GM12864 (cell line): ENCODE measurements around the gene MCMBP.
"Not testable (repeated sequence)": the region's sequence is repeated elsewhere in the genome, so short reads cannot be mapped to it uniquely, and the experiment has no call there.

ENCODE experiments used
- DNase-seq: peaks from one replicate; pipeline ENCODE4 v3.0.0-alpha.2; 2011; ENCODE audit warnings: low read depth
- H3K4me3 ChIP-seq: 2 replicates; pipeline ENCODE4 v1.5.1; 2011; ENCODE audit warnings: mild to moderate bottlenecking, low read depth, low read length, control low read depth
- TF ChIP-seq, protein P1 (sequence below): IDR thresholded peaks from 2 replicates; pipeline ENCODE4 v1.5.1; 2011; ENCODE audit warnings: low read depth, mild to moderate bottlenecking, moderate library complexity, low read length, control low read depth, inconsistent platforms; ENCODE audit errors: missing control alignments

Gene MCMBP, protein sequence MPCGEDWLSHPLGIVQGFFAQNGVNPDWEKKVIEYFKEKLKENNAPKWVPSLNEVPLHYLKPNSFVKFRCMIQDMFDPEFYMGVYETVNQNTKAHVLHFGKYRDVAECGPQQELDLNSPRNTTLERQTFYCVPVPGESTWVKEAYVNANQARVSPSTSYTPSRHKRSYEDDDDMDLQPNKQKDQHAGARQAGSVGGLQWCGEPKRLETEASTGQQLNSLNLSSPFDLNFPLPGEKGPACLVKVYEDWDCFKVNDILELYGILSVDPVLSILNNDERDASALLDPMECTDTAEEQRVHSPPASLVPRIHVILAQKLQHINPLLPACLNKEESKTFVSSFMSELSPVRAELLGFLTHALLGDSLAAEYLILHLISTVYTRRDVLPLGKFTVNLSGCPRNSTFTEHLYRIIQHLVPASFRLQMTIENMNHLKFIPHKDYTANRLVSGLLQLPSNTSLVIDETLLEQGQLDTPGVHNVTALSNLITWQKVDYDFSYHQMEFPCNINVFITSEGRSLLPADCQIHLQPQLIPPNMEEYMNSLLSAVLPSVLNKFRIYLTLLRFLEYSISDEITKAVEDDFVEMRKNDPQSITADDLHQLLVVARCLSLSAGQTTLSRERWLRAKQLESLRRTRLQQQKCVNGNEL

DNA sequence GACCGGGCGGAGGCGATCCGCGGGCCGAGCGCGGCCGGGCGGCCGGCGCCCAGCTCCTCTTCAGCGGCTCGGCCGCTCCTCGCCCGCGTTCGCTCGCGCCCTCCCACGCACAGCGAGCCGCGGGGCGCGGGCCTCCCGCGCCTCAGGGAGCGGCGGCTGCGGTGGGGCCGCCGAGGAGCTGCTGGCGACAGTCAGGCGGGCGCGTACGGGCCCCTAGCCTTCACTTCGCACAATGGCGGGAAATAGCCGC is at the start of gene MCMBP:
MCMBP (minus strand) TSS at position 234 of the 250 bp plus-strand sequence. CDS start 259 bp downstream, outside the sequence.
- no peak for DNase-seq
- TF ChIP-seq, protein P1, sequence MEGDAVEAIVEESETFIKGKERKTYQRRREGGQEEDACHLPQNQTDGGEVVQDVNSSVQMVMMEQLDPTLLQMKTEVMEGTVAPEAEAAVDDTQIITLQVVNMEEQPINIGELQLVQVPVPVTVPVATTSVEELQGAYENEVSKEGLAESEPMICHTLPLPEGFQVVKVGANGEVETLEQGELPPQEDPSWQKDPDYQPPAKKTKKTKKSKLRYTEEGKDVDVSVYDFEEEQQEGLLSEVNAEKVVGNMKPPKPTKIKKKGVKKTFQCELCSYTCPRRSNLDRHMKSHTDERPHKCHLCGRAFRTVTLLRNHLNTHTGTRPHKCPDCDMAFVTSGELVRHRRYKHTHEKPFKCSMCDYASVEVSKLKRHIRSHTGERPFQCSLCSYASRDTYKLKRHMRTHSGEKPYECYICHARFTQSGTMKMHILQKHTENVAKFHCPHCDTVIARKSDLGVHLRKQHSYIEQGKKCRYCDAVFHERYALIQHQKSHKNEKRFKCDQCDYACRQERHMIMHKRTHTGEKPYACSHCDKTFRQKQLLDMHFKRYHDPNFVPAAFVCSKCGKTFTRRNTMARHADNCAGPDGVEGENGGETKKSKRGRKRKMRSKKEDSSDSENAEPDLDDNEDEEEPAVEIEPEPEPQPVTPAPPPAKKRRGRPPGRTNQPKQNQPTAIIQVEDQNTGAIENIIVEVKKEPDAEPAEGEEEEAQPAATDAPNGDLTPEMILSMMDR: no peak
- H3K4me3 ChIP-seq: peak within 1 kb of the TSS; percentile 93

DNA sequence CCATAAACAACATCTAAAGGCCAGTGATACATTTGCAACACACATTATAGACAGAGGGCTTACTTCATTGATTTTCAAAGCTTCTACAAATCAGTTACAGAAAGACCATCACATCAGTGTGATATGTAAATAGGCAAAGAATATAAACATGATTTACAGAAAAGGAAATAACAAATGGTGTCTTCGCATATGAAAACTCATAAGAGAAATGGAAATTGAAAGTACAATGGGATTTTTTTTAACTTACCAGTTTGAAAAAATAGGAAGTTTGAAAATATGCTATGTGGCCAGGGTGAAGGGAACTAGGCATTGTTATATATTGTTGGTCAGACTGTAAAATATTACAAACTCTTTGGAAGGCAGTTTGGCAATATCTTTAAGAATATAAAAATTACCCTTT is 47.2 kb upstream of the MCMBP start:
- H3K4me3 ChIP-seq: no peak overlapping the region
- DNase-seq: no peak
- TF ChIP-seq, protein P1: no peak

DNA sequence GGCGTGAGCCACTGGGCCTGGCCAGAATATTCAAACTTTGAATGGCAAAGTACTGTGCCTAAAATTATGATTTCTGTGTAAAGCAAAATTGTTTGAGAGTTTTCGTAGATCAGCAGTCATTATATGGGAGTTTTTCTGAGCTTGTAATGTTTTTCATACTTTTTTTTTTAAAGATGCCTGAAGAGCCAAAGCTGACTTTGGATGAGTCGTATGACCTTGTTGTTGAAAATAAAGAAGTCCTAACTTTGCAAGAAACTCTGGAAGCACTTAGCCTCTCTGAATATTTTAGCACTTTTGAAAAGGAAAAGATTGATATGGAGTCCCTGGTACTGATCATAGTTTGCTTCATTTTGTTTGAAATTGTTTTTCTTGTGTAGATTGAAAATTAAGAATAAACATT is 46.6 kb upstream of the MCMBP start:
- TF ChIP-seq, protein P1: no peak
- DNase-seq: no peak
- H3K4me3 ChIP-seq: no peak overlapping the region

DNA sequence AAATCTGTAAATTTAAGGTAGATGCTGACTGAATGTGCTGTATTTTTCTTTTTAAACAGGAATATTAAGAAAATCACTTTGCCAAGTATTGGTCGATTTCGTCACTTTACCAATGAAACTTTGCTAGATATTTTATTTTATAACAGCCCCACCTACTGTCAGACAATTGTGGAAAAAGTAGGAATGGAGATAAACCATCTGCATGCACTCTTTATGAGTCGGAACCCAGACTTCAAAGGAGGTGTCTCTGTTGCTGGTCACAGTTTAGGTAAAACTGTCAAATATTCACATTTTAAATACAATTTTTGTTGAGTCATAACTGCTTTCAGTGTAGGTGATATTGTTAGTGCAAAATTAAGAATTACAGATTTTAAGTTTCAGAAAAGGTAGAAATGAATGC is 45.1 kb upstream of the MCMBP start:
- TF ChIP-seq, protein P1: no peak
- DNase-seq: no peak
- no peak overlapping the region for H3K4me3 ChIP-seq

DNA sequence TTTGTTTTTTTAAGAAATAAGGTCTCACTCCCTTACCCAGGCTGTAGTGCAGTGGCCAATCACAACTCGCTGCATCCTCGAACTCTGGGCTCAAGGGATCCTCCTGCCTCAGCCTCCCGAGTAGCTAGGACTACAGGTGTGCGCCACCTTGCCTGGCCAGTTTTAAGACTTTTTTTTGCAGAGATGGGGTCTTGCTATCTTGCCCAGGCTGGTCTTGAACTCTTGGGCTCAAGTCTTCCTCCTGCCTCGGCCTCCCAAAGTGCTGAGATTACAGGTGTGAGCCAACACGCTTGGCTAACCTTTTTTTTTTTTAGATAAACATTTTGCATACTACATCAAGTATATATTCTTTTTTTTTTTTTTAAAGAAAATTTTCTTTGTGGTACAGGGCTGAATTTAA is 38.0 kb upstream of the MCMBP start:
- TF ChIP-seq, protein P1: no peak
- no peak overlapping the region for H3K4me3 ChIP-seq
- no peak for DNase-seq

DNA sequence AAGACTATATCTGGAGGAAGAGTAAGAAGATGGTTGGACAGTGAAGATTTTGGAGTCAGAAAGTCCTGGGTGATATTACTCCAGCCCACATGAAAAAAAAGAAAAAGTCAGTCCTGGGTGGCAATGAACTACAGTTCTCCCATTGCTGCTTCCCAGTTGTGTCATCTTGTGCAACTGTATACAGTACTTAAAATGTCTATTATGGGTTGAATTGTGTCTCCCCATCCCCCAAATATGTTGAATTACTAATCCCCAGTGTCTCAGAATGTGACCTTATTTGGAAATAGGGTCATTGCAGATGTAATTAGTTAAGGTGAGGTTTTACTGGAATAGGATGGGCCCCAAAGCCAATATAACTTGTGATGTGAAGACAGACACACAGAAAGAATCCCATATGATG is 35.5 kb upstream of the MCMBP start:
- no peak for DNase-seq
- no peak overlapping the region for H3K4me3 ChIP-seq
- TF ChIP-seq, protein P1: no peak

DNA sequence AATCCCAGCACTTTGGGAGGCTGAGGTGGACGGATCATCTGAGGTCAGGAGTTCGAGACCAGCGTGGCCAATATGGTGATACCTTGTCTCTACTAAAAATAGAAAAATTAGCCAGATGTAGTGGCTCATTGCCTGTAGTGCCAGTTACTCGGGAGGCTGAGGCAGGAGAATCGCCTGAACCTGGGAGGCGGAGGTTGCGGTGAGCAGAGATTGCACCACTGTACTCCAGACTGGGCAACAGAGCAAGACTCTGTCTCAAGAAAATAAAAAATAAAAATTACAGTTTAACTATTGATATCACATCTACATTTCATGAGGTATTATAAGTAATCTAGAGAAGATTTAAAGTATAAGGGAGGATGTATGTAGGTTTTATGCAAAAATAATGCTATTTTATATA is 35.1 kb upstream of the MCMBP start:
- H3K4me3 ChIP-seq, DNase-seq: not testable (repeated sequence)
